Measurements from ENCODE around the gene IRF3. TPM values are rescaled to one million over a fixed set of nuclear protein-coding genes. Genes with fewer than 3 reads are reported as not detected.

Gene IRF3
- total and polyA plus RNA-seq, 2 donors (not counting 1 experiment from before 2014, with no cell fraction given): 22.0 to 55.2 TPM

GRCh38 chr19:49699364-49699763 is 33.7 kb upstream of the IRF3 start:
- TF ChIP-seq EZH2 (IDR thresholded peaks at IDR 0.05; ENCODE audit: low read length, missing control alignments): no peak
- TF ChIP-seq CTCF (conservative IDR thresholded peaks at IDR 0.05 in 1 of 2, IDR thresholded peaks at IDR 0.05 in 1 of 2; ENCODE audit: low read depth in 1 of 2, low read length in 2 of 2): no peak
- H3K4me2 ChIP-seq (ENCODE audit: extremely low read depth, insufficient read depth, low read length): no peak overlapping the region
- no peaks in the 10 kb centered on the region for H4K20me1 ChIP-seq (ENCODE audit: control insufficient read depth, extremely low read depth, insufficient read depth, low read length)
- H2AFZ ChIP-seq (ENCODE audit: low read length): no peak overlapping the region
- H3K36me3 ChIP-seq (ENCODE audit: control insufficient read depth, insufficient read depth, low read length): no peaks in the 10 kb centered on the region
- no peaks in the 10 kb centered on the region for H3K9me3 ChIP-seq (ENCODE audit: control insufficient read depth, insufficient read depth, low read depth, low read length)
- no peak overlapping the region for H3K9ac ChIP-seq (ENCODE audit: insufficient read depth, low read length)
- H3K79me2 ChIP-seq (ENCODE audit: control insufficient read depth, insufficient read depth, low read length): no peaks in the 10 kb centered on the region
- H3K4me1 ChIP-seq (ENCODE audit: control insufficient read depth, extremely low read depth, insufficient read depth, low read length): no peaks in the 10 kb centered on the region
- DNase-seq (ENCODE audit: low read depth in 2 of 2): no peak
- H3K27ac ChIP-seq (ENCODE audit: insufficient read depth, low read length): no peak overlapping the region
- no peak overlapping the region for H3K4me3 ChIP-seq (replicated peaks in 1 of 4; ENCODE audit: control extremely low read depth in 1 of 4, insufficient read depth in 1 of 4, low read depth in 3 of 4, low read length in 4 of 4)
- no peaks in the 10 kb centered on the region for H3K27me3 ChIP-seq (ENCODE audit: control insufficient read depth, insufficient read depth, low read length)

- TF ChIP-seq EZH2 (IDR thresholded peaks at IDR 0.05; ENCODE audit: low read length, missing control alignments) (no peak), CTCF (conservative IDR thresholded peaks at IDR 0.05 in 1 of 2, IDR thresholded peaks at IDR 0.05 in 1 of 2; ENCODE audit: low read depth in 1 of 2, low read length in 2 of 2) (no peak)
- Histone ChIP-seq H3K79me2 (ENCODE audit: control insufficient read depth, insufficient read depth, low read length) (no peaks in the 10 kb centered on the region), H2AFZ (ENCODE audit: low read length) (no peak overlapping the region), H3K27ac (ENCODE audit: insufficient read depth, low read length) (no peak overlapping the region), H3K27me3 (ENCODE audit: control insufficient read depth, insufficient read depth, low read length) (no peaks in the 10 kb centered on the region), H4K20me1 (ENCODE audit: control insufficient read depth, extremely low read depth, insufficient read depth, low read length) (no peaks in the 10 kb centered on the region), H3K4me3 (replicated peaks in 1 of 4; ENCODE audit: control extremely low read depth in 1 of 4, insufficient read depth in 1 of 4, low read depth in 3 of 4, low read length in 4 of 4) (no peak overlapping the region), H3K4me1 (ENCODE audit: control insufficient read depth, extremely low read depth, insufficient read depth, low read length) (no peaks in the 10 kb centered on the region), H3K36me3 (ENCODE audit: control insufficient read depth, insufficient read depth, low read length) (no peaks in the 10 kb centered on the region), H3K4me2 (ENCODE audit: extremely low read depth, insufficient read depth, low read length) (no peak overlapping the region), H3K9me3 (ENCODE audit: control insufficient read depth, insufficient read depth, low read depth, low read length) (no peaks in the 10 kb centered on the region), H3K9ac (ENCODE audit: insufficient read depth, low read length) (no peak overlapping the region)
- no peak for DNase-seq (ENCODE audit: low read depth in 2 of 2)
These were observed 31.2 kb upstream of the IRF3 start for GRCh38 chr19:49696865-49697264.

GRCh38 chr19:49696115-49696514 is 30.5 kb upstream of the IRF3 start:
- no peak for DNase-seq (ENCODE audit: low read depth in 2 of 2)
- Histone ChIP-seq H3K27ac (ENCODE audit: insufficient read depth, low read length) (no peak overlapping the region), H2AFZ (ENCODE audit: low read length) (no peak overlapping the region), H3K9ac (ENCODE audit: insufficient read depth, low read length) (no peak overlapping the region), H3K4me3 (replicated peaks in 1 of 4; ENCODE audit: control extremely low read depth in 1 of 4, insufficient read depth in 1 of 4, low read depth in 3 of 4, low read length in 4 of 4) (no peak overlapping the region), H3K27me3 (ENCODE audit: control insufficient read depth, insufficient read depth, low read length) (no peaks in the 10 kb centered on the region), H3K79me2 (ENCODE audit: control insufficient read depth, insufficient read depth, low read length) (no peaks in the 10 kb centered on the region), H3K4me2 (ENCODE audit: extremely low read depth, insufficient read depth, low read length) (no peak overlapping the region), H4K20me1 (ENCODE audit: control insufficient read depth, extremely low read depth, insufficient read depth, low read length) (no peaks in the 10 kb centered on the region), H3K9me3 (ENCODE audit: control insufficient read depth, insufficient read depth, low read depth, low read length) (no peaks in the 10 kb centered on the region), H3K4me1 (ENCODE audit: control insufficient read depth, extremely low read depth, insufficient read depth, low read length) (peaks cover 2% of the 10 kb centered on the region), H3K36me3 (ENCODE audit: control insufficient read depth, insufficient read depth, low read length) (no peaks in the 10 kb centered on the region)
- TF ChIP-seq CTCF (conservative IDR thresholded peaks at IDR 0.05 in 1 of 2, IDR thresholded peaks at IDR 0.05 in 1 of 2; ENCODE audit: low read depth in 1 of 2, low read length in 2 of 2): no peak
